ENCODE results near the gene ABR. TPM values are rescaled to one million over a fixed set of nuclear protein-coding genes. Genes with fewer than 3 reads are reported as not detected.
"Not testable (repeated sequence)": the region's sequence is repeated elsewhere in the genome, so short reads cannot be mapped to it uniquely, and the experiment has no call there.

Gene ABR
- polyA plus RNA-seq, 3 donors = 14.7 to 62.4 (median 36.4) TPM

- 92 to 97% (median 94%) methylated on average over 26 to 49 of the region's 49 CpGs for WGBS, 3 donors
- H3K27ac ChIP-seq (ENCODE audit: low read depth, low read length) = not testable (repeated sequence)
Observed at GRCh38 chr17:1048516-1049115, 131.2 kb downstream of the ABR start.

- no peak overlapping the region for H3K27ac ChIP-seq (ENCODE audit: low read depth, low read length)
- WGBS, 3 donors = 76 to 81% (median 79%) methylated on average over 17 to 20 of the region's 20 CpGs
Observed at GRCh38 chr17:1047879-1048470, 131.8 kb downstream of the ABR start.

GRCh38 chr17:1047177-1047878 is 132.5 kb downstream of the ABR start:
- H3K27ac ChIP-seq (ENCODE audit: low read depth, low read length) = no peak overlapping the region
- 61 to 76% (median 75%) methylated on average over 21 of the region's 21 CpGs for WGBS, 3 donors

- whole genome bisulfite sequencing, 3 donors = 79 to 92% (median 87%) methylated on average over 9 of the region's 9 CpGs
- H3K27ac ChIP-seq (ENCODE audit: low read depth, low read length) = no peak overlapping the region
Observed at GRCh38 chr17:1045456-1045855, 134.3 kb downstream of the ABR start.

- H3K27ac ChIP-seq (ENCODE audit: low read depth, low read length) = not testable (repeated sequence)
- 88 to 93% (median 92%) methylated on average over 12 to 13 of the region's 13 CpGs for WGBS, 3 donors
Observed at GRCh38 chr17:1044387-1045009, 135.3 kb downstream of the ABR start.

GRCh38 chr17:1043601-1044251 is 136.1 kb downstream of the ABR start:
- no peak overlapping the region for H3K27ac ChIP-seq (ENCODE audit: low read depth, low read length)
- WGBS, 3 donors = 39 to 41% (median 40%) methylated on average over 19 to 21 of the region's 21 CpGs

DNA sequence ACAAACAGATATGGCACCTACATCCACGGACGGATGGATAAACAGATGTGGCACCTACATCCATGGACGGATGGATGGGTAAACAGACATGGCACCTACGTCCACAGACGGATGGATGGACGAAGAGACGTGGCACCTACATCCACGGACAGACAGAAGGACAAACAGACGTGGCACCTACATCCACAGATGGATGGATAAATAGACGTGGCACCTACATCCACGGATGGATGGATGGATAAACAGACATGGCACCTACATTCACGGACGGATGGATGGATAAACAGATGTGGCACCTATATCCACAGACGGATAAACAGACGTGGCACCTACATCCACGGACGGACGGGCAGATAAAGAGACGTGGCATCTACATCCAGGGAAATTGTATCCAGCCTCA is 137.3 kb downstream of the ABR start:
- 90 to 95% (median 95%) methylated on average over 19 of the region's 19 CpGs for WGBS, 3 donors
- H3K27ac ChIP-seq (ENCODE audit: low read depth, low read length) = no peak overlapping the region

DNA sequence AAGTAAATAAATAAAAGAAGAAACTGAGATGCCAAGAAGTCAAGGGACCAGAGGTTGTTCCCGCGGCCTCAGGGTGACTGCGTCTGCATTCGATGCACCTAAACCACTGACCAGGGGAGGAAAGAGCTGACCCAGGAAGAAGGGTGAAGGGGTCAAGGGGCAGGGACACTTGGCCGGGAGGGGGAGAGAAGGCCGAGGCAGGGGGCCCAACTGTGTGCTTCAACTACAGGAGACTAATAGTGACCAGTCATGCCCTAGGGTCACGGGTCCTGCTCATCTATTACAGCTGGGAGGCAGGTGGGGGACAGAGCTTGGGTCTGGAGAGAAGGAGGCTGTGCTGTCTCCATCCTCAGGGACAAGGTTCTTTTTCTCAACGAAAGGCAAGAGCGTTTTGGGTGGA is 138.0 kb downstream of the ABR start:
- H3K27ac ChIP-seq (ENCODE audit: low read depth, low read length) = no peak overlapping the region
- WGBS, 3 donors = 90 to 96% (median 95%) methylated on average over 9 of the region's 9 CpGs

- no peak overlapping the region for H3K27ac ChIP-seq (ENCODE audit: low read depth, low read length)
- 30 to 66% (median 49%) methylated on average over 13 of the region's 13 CpGs for WGBS, 3 donors
Observed at GRCh38 chr17:1040216-1040600, 139.6 kb downstream of the ABR start.

- WGBS, 3 donors = 42 to 78% (median 55%) methylated on average over 30 of the region's 30 CpGs
- H3K27ac ChIP-seq (ENCODE audit: low read depth, low read length) = no peak overlapping the region
Observed at GRCh38 chr17:1039511-1040215, 140.1 kb downstream of the ABR start.

GRCh38 chr17:1039123-1039507 is 140.7 kb downstream of the ABR start:
- 58 to 81% (median 58%) methylated on average over 14 to 16 of the region's 16 CpGs for WGBS, 3 donors
- H3K27ac ChIP-seq (ENCODE audit: low read depth, low read length) = no peak overlapping the region

DNA sequence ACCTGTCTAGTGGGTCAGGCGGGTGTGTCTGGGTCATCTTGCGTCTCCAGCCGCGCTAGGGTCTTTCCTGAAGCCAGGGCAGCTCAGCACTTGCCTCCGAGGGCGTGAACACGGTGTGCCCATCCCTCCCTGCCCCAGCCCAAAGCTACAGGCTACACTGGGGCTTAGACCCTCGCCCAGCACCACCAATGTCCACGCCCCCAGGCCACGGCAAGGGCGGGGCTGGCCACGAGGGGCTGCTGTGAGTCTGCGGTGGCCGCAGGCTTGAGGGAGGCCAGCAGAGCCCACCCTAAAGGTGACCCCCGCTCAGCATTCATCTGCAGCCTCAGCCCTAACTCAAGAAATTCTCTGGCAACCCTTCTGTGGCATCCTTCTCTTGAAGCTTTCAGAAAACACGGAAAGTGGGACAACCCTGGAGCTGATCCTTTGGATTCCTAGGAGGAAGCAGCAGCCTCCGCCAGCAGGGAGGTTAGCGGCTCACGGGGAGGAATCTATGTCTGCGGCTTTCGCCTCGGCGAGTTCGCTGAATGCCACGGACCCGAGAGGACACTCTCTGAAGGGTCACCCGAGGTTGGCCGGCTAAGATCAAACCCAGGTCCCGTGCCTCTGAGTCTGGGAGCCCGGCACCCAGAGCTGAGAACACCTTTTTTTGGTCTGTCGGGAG is 141.2 kb downstream of the ABR start:
- 81 to 86% (median 86%) methylated on average over 28 to 31 of the region's 31 CpGs for WGBS, 3 donors
- no peak overlapping the region for H3K27ac ChIP-seq (ENCODE audit: low read depth, low read length)

DNA sequence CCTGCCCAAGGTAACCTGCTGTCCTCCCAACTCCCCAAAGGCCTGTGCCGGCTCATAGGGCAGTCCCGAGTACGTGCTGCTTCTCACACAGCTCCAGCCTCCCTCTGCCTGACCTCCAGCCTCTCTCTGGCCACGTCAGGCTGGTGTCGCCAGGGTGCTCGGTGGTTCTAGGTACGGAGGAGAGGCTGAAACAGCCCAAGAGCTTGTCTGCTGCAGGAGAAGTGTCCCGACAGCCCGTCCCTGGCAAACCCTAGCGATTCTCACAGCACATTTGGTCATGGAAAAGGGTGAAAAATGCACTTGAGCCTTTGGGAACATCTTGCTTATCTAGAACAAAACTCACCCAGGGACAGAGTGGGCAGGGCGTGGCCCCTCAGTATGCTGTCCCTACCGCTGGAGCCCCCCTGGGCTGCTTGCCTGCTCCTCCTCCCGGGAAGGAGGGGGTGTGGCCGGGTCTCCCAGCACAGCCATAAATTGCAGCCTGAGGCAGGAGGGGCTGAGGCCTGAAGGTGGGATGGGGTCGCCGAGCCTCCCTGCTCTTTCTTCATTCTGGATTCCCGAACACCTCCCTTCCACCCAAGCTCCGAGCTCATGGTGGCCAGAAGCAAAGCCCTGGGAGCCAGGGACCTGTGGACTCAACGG is 142.4 kb downstream of the ABR start:
- 80 to 91% (median 87%) methylated on average over 19 of the region's 19 CpGs for WGBS, 3 donors
- H3K27ac ChIP-seq (ENCODE audit: low read depth, low read length) = no peak overlapping the region

DNA sequence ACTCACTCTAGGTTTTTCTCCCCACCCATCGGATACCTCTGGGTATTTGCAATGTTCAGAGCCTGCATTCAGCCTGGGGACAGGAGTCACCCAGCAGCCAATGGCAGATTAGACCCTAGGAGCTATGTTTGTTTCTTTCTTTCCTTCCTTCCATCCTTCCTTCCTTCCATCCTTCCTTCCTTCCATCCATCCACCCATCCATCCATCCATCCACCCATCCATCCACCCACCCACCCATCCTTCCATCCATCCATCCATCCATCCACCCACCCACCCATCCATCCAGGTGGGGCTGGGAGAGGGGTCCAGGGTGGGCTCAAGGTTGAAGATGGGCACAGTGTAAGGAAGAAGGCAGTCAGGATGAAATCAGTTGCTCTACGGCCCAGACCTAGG is 142.9 kb downstream of the ABR start:
- no peak overlapping the region for H3K27ac ChIP-seq (ENCODE audit: low read depth, low read length)
- 89 to 96% (median 92%) methylated on average over 2 of the region's 2 CpGs for WGBS, 3 donors

GRCh38 chr17:1036171-1036844 is 143.5 kb downstream of the ABR start:
- H3K27ac ChIP-seq (ENCODE audit: low read depth, low read length) = no peak overlapping the region
- 86 to 90% (median 88%) methylated on average over 23 to 24 of the region's 24 CpGs for WGBS, 3 donors

GRCh38 chr17:1035546-1036170 is 144.1 kb downstream of the ABR start:
- no peak overlapping the region for H3K27ac ChIP-seq (ENCODE audit: low read depth, low read length)
- WGBS, 3 donors = 43 to 60% (median 58%) methylated on average over 17 of the region's 17 CpGs
